Cardiac muscle cell (in vitro differentiated cells and primary cell): ENCODE results near the gene MIGA2. TPM values are rescaled to one million over a fixed set of nuclear protein-coding genes. Genes with fewer than 3 reads are reported as not detected.
"Not testable (repeated sequence)": the region's sequence is repeated elsewhere in the genome, so short reads cannot be mapped to it uniquely, and the experiment has no call there.

Experiments
- DNase-seq, 2 donors: peaks; one replicate each; pipeline versions ENCODE4 v3.0.0 to v3.0.0-alpha.2; 2010 to 2017; ENCODE audit warnings: low read depth in 1 of 2, low spot score in 1 of 2
- H3K27ac ChIP-seq: fragments of 200-600 bp; sonication (generic); 2 replicates; pipeline ENCODE4 v1.5.1; 2016
- H3K27me3 ChIP-seq: fragments of 200-600 bp; sonication (generic); 2 replicates; pipeline ENCODE4 v1.6.0; 2016; ENCODE audit warnings: control low read depth
- H3K36me3 ChIP-seq: fragments of 200-600 bp; sonication (generic); 2 replicates; pipeline ENCODE4 v1.5.1; 2016; ENCODE audit warnings: control low read depth
- H3K4me1 ChIP-seq: fragments of 200-600 bp; sonication (generic); 2 replicates; pipeline ENCODE4 v1.8.1; 2017; ENCODE audit warnings: low read depth, mild to moderate bottlenecking, mixed run types
- H3K4me3 ChIP-seq: fragments of 200-600 bp; sonication (generic); 2 replicates; pipeline ENCODE4 v1.5.1; 2016; ENCODE audit warnings: mild to moderate bottlenecking
- H3K9me3 ChIP-seq: fragments of 200-600 bp; sonication (generic); 2 replicates; pipeline ENCODE4 v1.5.1; 2017; ENCODE audit warnings: low read depth, mild to moderate bottlenecking, control low read depth
- CTCF ChIP-seq: IDR thresholded peaks from 2 replicates; pipeline ENCODE4 v1.5.1; 2012; ENCODE audit warnings: low read depth, mild to moderate bottlenecking, low read length
- polyA plus RNA-seq: library from polyadenylated mRNA; unstranded; fragments of >200 nt; fragmentation: Nextera tagmentation; extraction: Ambion mirVana; gene quantifications from 2 replicates; pipeline ENCODE4 v1.2.1, GENCODE V29; 2016
- total RNA-seq: library from RNA; depleted of rRNA; stranded (reverse); fragments of >200 nt; gene quantifications from 2 replicates; pipeline ENCODE4 v1.2.3, GENCODE V29; 2016

MIGA2 gene
- total and polyA plus RNA-seq, 2 experiments from 2014 or later, result 48.7 to 69.8 TPM

- H3K4me1 ChIP-seq, result no peaks in the 10 kb centered on the region
- TF ChIP-seq CTCF, result no peak
- peaks cover 64% of the 10 kb centered on the region for H3K36me3 ChIP-seq
- H3K27ac ChIP-seq, result no peak overlapping the region
- no peak overlapping the region for H3K4me3 ChIP-seq
- no peaks in the 10 kb centered on the region for H3K27me3 ChIP-seq
- no peak for DNase-seq
- H3K9me3 ChIP-seq, result no peaks in the 10 kb centered on the region
Observed at GRCh38 chr9:128998462-128998861, 38.0 kb upstream of the MIGA2 start.

GRCh38 chr9:128999581-129000206, 36.7 kb upstream of the MIGA2 start:
- no peak for DNase-seq

GRCh38 chr9:129001504-129002325, 34.7 kb upstream of the MIGA2 start:
- peaks cover 4% of the 10 kb centered on the region for H3K4me1 ChIP-seq
- TF ChIP-seq CTCF, result no peak
- peaks cover 48% of the 10 kb centered on the region for H3K36me3 ChIP-seq
- H3K9me3 ChIP-seq, result no peaks in the 10 kb centered on the region
- H3K4me3 ChIP-seq, result no peak overlapping the region
- no peak for DNase-seq
- H3K27me3 ChIP-seq, result no peaks in the 10 kb centered on the region
- no peak overlapping the region for H3K27ac ChIP-seq

More at GRCh38 chr9:128999581-129000206, 36.7 kb upstream of the MIGA2 start:
- no peaks in the 10 kb centered on the region for H3K4me1 ChIP-seq
- H3K4me3 ChIP-seq, result no peak overlapping the region
- H3K27ac ChIP-seq, result no peak overlapping the region
- TF ChIP-seq CTCF, result no peak
- H3K27me3 ChIP-seq, result no peaks in the 10 kb centered on the region
- no peaks in the 10 kb centered on the region for H3K9me3 ChIP-seq
- peaks cover 54% of the 10 kb centered on the region for H3K36me3 ChIP-seq

GRCh38 chr9:129002992-129003391, 33.4 kb upstream of the MIGA2 start:
- no peak for TF ChIP-seq CTCF
- DNase-seq, result no peak
- Histone ChIP-seq H3K4me1 (peaks cover 15% of the 10 kb centered on the region), H3K9me3 (no peaks in the 10 kb centered on the region), H3K27ac (no peak overlapping the region), H3K27me3 (no peaks in the 10 kb centered on the region), H3K36me3 (peaks cover 41% of the 10 kb centered on the region), H3K4me3 (no peak overlapping the region)

GRCh38 chr9:129004173-129004572, 32.3 kb upstream of the MIGA2 start:
- DNase-seq, H3K27me3 ChIP-seq, H3K9me3 ChIP-seq, H3K4me3 ChIP-seq, H3K27ac ChIP-seq: not testable (repeated sequence)
- peaks cover 38% of the 10 kb centered on the region for H3K36me3 ChIP-seq
- H3K4me1 ChIP-seq, result peaks cover 15% of the 10 kb centered on the region
